HL-60 (cell line): Measurements from ENCODE around the gene BCL2L1.

Experiments used
- POLR2AphosphoS5 ChIP-seq: IDR thresholded peaks from 2 replicates; pipeline ENCODE4 v1.6.1; 2012; ENCODE audit warnings: low read depth
- TF ChIP-seq, protein P1 (sequence below): IDR thresholded peaks from 2 replicates; pipeline ENCODE4 v1.6.1; 2012; ENCODE audit warnings: low read depth; ENCODE audit not compliant: insufficient replicate concordance

DNA sequence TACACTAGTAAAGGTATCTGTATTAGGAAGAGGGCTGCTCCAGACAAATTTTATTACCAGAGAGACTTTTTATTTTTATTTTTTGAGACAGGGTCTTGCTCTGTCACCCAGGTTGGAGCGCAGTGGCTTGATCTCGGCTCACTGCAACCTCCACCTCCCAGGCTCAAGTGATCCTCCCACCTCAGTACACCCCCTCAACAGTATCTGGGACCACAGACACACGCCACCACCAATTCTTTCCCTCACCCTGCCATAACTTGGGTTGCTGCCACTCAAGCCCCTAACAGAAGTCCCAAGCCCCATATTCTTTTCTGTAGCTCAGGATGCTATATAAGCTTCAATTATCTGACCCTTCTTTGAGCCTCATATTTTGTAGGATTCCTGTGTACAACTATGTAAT lies 6.9 kb downstream of the BCL2L1 start:
- TF ChIP-seq POLR2AphosphoS5: no peak
- TF ChIP-seq, protein P1, sequence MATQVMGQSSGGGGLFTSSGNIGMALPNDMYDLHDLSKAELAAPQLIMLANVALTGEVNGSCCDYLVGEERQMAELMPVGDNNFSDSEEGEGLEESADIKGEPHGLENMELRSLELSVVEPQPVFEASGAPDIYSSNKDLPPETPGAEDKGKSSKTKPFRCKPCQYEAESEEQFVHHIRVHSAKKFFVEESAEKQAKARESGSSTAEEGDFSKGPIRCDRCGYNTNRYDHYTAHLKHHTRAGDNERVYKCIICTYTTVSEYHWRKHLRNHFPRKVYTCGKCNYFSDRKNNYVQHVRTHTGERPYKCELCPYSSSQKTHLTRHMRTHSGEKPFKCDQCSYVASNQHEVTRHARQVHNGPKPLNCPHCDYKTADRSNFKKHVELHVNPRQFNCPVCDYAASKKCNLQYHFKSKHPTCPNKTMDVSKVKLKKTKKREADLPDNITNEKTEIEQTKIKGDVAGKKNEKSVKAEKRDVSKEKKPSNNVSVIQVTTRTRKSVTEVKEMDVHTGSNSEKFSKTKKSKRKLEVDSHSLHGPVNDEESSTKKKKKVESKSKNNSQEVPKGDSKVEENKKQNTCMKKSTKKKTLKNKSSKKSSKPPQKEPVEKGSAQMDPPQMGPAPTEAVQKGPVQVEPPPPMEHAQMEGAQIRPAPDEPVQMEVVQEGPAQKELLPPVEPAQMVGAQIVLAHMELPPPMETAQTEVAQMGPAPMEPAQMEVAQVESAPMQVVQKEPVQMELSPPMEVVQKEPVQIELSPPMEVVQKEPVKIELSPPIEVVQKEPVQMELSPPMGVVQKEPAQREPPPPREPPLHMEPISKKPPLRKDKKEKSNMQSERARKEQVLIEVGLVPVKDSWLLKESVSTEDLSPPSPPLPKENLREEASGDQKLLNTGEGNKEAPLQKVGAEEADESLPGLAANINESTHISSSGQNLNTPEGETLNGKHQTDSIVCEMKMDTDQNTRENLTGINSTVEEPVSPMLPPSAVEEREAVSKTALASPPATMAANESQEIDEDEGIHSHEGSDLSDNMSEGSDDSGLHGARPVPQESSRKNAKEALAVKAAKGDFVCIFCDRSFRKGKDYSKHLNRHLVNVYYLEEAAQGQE: no peak
